Chondrocyte (in vitro differentiated cells): ENCODE data around the gene RPL3. TPM values are rescaled to one million over a fixed set of nuclear protein-coding genes. Genes with fewer than 3 reads are reported as not detected.

Source experiments
- DNase-seq: peaks from one replicate; pipeline ENCODE4 v3.0.0; 2021; ENCODE audit warnings: mixed read lengths, low spot score
- H3K27ac Mint-ChIP-seq: one replicate; pipeline ENCODE4 v1.8.0; 2021; ENCODE audit warnings: mild to moderate bottlenecking, moderate library complexity, mixed read lengths; ENCODE audit not compliant: unreplicated experiment
- H3K27me3 Mint-ChIP-seq: 2 replicates; pipeline ENCODE4 v1.8.0; 2021; ENCODE audit warnings: low read depth, mixed read lengths
- H3K36me3 Mint-ChIP-seq: 2 replicates; pipeline ENCODE4 v1.8.0; 2021; ENCODE audit warnings: low read depth, mixed read lengths
- H3K4me1 Mint-ChIP-seq: 2 replicates; pipeline ENCODE4 v1.8.0; 2021; ENCODE audit warnings: low read depth, mild to moderate bottlenecking, mixed read lengths
- H3K4me3 Mint-ChIP-seq: one replicate; pipeline ENCODE4 v1.8.0; 2021; ENCODE audit warnings: mild to moderate bottlenecking, moderate library complexity, mixed read lengths; ENCODE audit not compliant: unreplicated experiment
- H3K9me3 Mint-ChIP-seq: 2 replicates; pipeline ENCODE4 v1.8.0; 2021; ENCODE audit warnings: low read depth, mixed read lengths
- CTCF ChIP-seq: fragments of 200-600 bp; sonication (generic); IDR thresholded peaks from 2 replicates; pipeline ENCODE4 v1.5.0; 2021; ENCODE audit warnings: antibody characterized with exemption, mild to moderate bottlenecking, moderate library complexity
- total RNA-seq: library from RNA; stranded (reverse); gene quantifications from 3 replicates; pipeline ENCODE4 v1.2.1, GENCODE V29; 2021

Gene RPL3
- total RNA-seq, 1 donor from 2014 or later, result 1,326 TPM

GRCh38 chr22:39301108-39301507, 18.3 kb downstream of the RPL3 start:
- peaks cover 56% of the 10 kb centered on the region for H3K4me1 Mint-ChIP-seq
- no peaks in the 10 kb centered on the region for H3K9me3 Mint-ChIP-seq
- H3K27ac Mint-ChIP-seq, result no peak overlapping the region
- DNase-seq, result no peak
- H3K4me3 Mint-ChIP-seq, result no peak overlapping the region
- no peaks in the 10 kb centered on the region for H3K27me3 Mint-ChIP-seq
- no peak for TF ChIP-seq CTCF
- no peaks in the 10 kb centered on the region for H3K36me3 Mint-ChIP-seq

- Mint-ChIP-seq H3K4me1 (peaks cover 60% of the 10 kb centered on the region), H3K27ac (peak overlapping the region; percentile 76), H3K36me3 (no peaks in the 10 kb centered on the region), H3K27me3 (no peaks in the 10 kb centered on the region), H3K4me3 (no peak overlapping the region), H3K9me3 (no peaks in the 10 kb centered on the region)
- DNase-seq, result no peak
- no peak for TF ChIP-seq CTCF
Measured at GRCh38 chr22:39300186-39300830, 19.1 kb downstream of the RPL3 start.

DNA sequence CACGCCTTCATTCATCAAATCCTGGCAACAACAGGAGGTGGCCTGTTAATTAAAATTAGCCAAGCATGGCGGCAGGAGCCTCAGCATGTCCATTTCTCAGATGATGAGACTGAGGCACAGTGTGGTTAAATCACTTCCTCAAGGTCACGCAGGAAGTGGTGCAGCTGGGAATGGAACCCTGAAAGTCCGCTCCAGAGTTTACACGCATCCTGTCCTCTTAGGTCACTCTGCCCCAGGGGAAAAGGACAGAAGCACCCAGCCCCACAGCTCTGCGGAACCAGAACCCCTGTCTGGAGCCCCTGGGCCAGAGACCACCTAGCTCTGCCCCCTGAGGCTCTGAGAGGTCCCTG, 19.6 kb downstream of the RPL3 start:
- no peak for TF ChIP-seq CTCF
- Mint-ChIP-seq H3K4me3 (no peak overlapping the region), H3K9me3 (no peaks in the 10 kb centered on the region), H3K4me1 (peaks cover 64% of the 10 kb centered on the region), H3K36me3 (no peaks in the 10 kb centered on the region), H3K27ac (peak overlapping the region; percentile 76), H3K27me3 (no peaks in the 10 kb centered on the region)
- no peak for DNase-seq

DNA sequence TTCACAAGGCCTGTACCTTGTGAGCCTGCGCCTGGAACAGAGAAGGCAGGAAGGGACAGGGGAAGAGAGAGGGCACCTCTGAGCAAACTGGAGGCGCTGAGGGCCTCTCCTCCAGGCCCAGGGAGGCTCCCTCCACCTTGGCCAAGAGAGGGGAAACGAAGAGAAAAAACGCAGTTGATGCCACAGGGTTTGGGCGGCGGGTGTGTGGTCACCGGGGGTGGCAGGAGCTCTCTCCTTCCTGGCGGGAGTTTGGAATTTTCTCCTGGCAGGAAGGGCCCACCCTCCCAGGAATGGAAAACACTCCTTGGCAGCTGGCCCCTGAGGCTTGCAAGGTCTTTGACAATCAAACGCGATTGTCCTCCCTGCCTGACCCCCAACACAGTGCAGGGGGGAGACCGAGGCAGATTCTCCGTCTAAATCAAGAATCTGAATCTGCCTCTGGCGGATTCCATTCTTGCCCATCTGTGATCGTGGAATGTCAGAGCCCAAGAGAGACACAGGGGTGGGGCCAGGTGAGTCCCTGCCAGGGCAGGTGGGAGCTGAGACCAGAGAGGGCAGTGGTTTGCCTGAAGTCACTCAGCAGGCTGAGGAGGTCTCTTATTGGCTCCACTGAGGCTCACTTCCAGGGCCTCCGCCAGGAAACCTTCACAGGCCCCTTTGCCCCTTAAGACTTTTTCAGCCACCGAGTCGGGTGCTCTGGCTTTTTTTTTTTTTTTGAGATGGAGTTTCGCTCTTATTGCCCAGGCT, 21.0 kb downstream of the RPL3 start:
- no peaks in the 10 kb centered on the region for H3K9me3 Mint-ChIP-seq
- peak; percentile 25 for TF ChIP-seq CTCF
- H3K4me3 Mint-ChIP-seq, result no peak overlapping the region
- peaks cover 72% of the 10 kb centered on the region for H3K4me1 Mint-ChIP-seq
- peak overlapping the region; percentile 95 for H3K27ac Mint-ChIP-seq
- no peak for DNase-seq
- no peaks in the 10 kb centered on the region for H3K36me3 Mint-ChIP-seq
- H3K27me3 Mint-ChIP-seq, result no peaks in the 10 kb centered on the region

DNA sequence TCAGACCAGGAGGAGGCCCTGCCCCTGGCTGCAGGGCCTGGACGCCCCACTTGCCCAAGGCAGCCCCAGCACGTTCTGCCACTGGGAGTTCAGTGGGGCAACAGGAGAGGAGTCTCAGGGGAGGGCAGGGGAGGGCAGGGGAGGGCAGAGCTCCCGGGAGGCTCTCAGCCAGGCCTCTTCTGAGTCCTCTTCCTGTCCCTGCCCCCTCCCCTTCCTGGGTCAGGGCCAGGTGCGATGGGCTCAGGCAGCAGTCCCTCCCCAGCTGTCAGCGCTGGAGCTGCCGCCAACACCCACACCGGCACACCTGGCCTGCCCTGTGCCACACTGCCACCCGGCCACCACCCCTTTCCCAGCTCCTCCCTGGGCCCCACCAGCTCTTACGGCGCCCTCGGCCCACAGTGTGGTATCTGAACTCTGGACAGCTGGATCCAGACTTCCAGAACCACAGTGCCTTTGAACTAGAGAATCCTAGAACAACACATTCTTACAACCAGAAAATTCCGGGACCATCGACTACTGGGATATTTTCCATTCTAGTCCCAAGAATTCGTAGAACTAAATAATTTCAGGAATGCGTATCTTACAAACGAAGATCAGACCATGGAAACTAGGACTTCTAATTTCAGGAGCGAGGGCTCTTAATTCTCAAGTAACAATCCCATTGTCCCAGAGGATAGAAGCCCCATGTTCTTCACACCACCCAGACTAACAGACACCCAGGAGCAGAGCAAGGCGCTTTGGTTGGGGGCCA, 21.8 kb downstream of the RPL3 start:
- Mint-ChIP-seq H3K36me3 (no peaks in the 10 kb centered on the region), H3K27ac (peak overlapping the region; percentile 95), H3K4me1 (peaks cover 77% of the 10 kb centered on the region), H3K4me3 (no peak overlapping the region), H3K27me3 (no peaks in the 10 kb centered on the region), H3K9me3 (no peaks in the 10 kb centered on the region)
- no peak for DNase-seq
- TF ChIP-seq CTCF, result no peak
